H9 (cell line): ENCODE results near the gene CCDC27. TPM values are rescaled to one million over a fixed set of nuclear protein-coding genes. Genes with fewer than 3 reads are reported as not detected.

Source experiments
- DNase-seq: peaks from one replicate; pipeline ENCODE4 v3.0.0-alpha.2; 2017
- H2AFZ ChIP-seq: one replicate; pipeline ENCODE4 v1.6.1; 2013; ENCODE audit warnings: mild to moderate bottlenecking, low read length, control low read depth, moderate library complexity
- H2AK5ac ChIP-seq: 2 replicates; pipeline ENCODE4 v1.6.1; 2013; ENCODE audit warnings: low read length, control low read depth, mixed read lengths; ENCODE audit not compliant: insufficient read length
- H2BK120ac ChIP-seq: one replicate; pipeline ENCODE4 v1.6.1; 2013; ENCODE audit warnings: low read depth, mild to moderate bottlenecking, low read length, control low read depth, inconsistent platforms; ENCODE audit not compliant: poor library complexity, severe bottlenecking
- H2BK12ac ChIP-seq: 2 replicates; pipeline ENCODE4 v1.6.1; 2013; ENCODE audit warnings: low read length, control low read depth, mixed read lengths, low read depth; ENCODE audit not compliant: insufficient read length
- H2BK15ac ChIP-seq: 2 replicates; pipeline ENCODE4 v1.6.1; 2013; ENCODE audit warnings: low read depth, low read length, control low read depth
- H2BK20ac ChIP-seq: one replicate; pipeline ENCODE4 v1.6.1; 2013; ENCODE audit warnings: low read depth, mild to moderate bottlenecking, low read length, control low read depth, inconsistent platforms; ENCODE audit not compliant: poor library complexity, severe bottlenecking
- H2BK5ac ChIP-seq: 2 replicates; pipeline ENCODE4 v1.6.1; 2013; ENCODE audit warnings: low read length, control low read depth, mixed read lengths; ENCODE audit not compliant: insufficient read length
- H3K14ac ChIP-seq: 2 replicates; pipeline ENCODE4 v1.6.1; 2013; ENCODE audit warnings: low read length, control low read depth; ENCODE audit not compliant: insufficient read depth
- H3K18ac ChIP-seq: 2 replicates; pipeline ENCODE4 v1.6.1; 2013; ENCODE audit warnings: low read depth, mild to moderate bottlenecking, mixed read lengths, low read length, control low read depth; ENCODE audit not compliant: insufficient read length
- H3K23ac ChIP-seq: 2 replicates; pipeline ENCODE4 v1.6.1; 2013; ENCODE audit warnings: low read length, control low read depth, mixed read lengths, low read depth; ENCODE audit not compliant: insufficient read length
- H3K23me2 ChIP-seq: 2 replicates; pipeline ENCODE4 v1.6.1; 2013; ENCODE audit warnings: low read depth, mild to moderate bottlenecking, mixed read lengths, low read length, control low read depth; ENCODE audit not compliant: insufficient read length, poor library complexity, severe bottlenecking
- H3K27ac ChIP-seq: 2 replicates; pipeline ENCODE4 v1.5.1; 2013; ENCODE audit warnings: low read length, control low read depth, mixed read lengths, low read depth; ENCODE audit not compliant: insufficient read length
- H3K27me3 ChIP-seq: 2 replicates; pipeline ENCODE4 v1.6.1; 2013; ENCODE audit warnings: low read length, control low read depth, inconsistent platforms; ENCODE audit not compliant: insufficient read depth
- H3K4ac ChIP-seq: 2 replicates; pipeline ENCODE4 v1.6.1; 2013; ENCODE audit warnings: low read depth, mild to moderate bottlenecking, control low read depth, inconsistent platforms, low read length, moderate library complexity
- H3K4me1 ChIP-seq: 2 replicates; pipeline ENCODE4 v1.6.1; 2013; ENCODE audit warnings: low read length, control low read depth, inconsistent platforms; ENCODE audit not compliant: insufficient read depth
- H3K4me2 ChIP-seq: 2 replicates; pipeline ENCODE4 v1.6.1; 2013; ENCODE audit warnings: low read length, control low read depth, mixed read lengths; ENCODE audit not compliant: insufficient read length, insufficient read depth
- H3K56ac ChIP-seq: 2 replicates; pipeline ENCODE4 v1.6.1; 2013; ENCODE audit warnings: low read depth, mild to moderate bottlenecking, mixed read lengths, low read length, control low read depth; ENCODE audit not compliant: insufficient read length
- H3K79me1 ChIP-seq: 2 replicates; pipeline ENCODE4 v1.6.1; 2013; ENCODE audit warnings: low read depth, mild to moderate bottlenecking, moderate library complexity, low read length, control low read depth, inconsistent platforms; ENCODE audit not compliant: insufficient read depth, poor library complexity, severe bottlenecking
- H3K79me2 ChIP-seq: 2 replicates; pipeline ENCODE4 v1.6.1; 2013; ENCODE audit warnings: low read length, control low read depth, inconsistent platforms; ENCODE audit not compliant: insufficient read depth
- H3K9ac ChIP-seq: 2 replicates; pipeline ENCODE4 v1.6.1; 2013; ENCODE audit warnings: low read length, control low read depth, mixed read lengths; ENCODE audit not compliant: insufficient read length; ENCODE audit errors: extremely low read depth
- H3K9me3 ChIP-seq: one replicate; pipeline ENCODE4 v1.6.1; 2013; ENCODE audit warnings: low read depth, low read length, inconsistent platforms; ENCODE audit not compliant: control insufficient read depth
- H3T11ph ChIP-seq: one replicate; pipeline ENCODE4 v1.6.1; 2013; ENCODE audit warnings: mild to moderate bottlenecking, low read length, control low read depth, inconsistent platforms
- H4K20me1 ChIP-seq: one replicate; pipeline ENCODE4 v1.6.1; 2013; ENCODE audit not compliant: control insufficient read depth, insufficient read length, insufficient read depth
- H4K5ac ChIP-seq: 2 replicates; pipeline ENCODE4 v1.6.1; 2013; ENCODE audit warnings: low read depth, mild to moderate bottlenecking, mixed read lengths, low read length, control low read depth; ENCODE audit not compliant: insufficient read length
- H4K8ac ChIP-seq: replicated peaks from 2 replicates; pipeline ENCODE4 v1.6.1; 2013; ENCODE audit warnings: low read length, control low read depth, mixed read lengths, low read depth; ENCODE audit not compliant: insufficient read length
- H4K91ac ChIP-seq: 2 replicates; pipeline ENCODE4 v1.6.1; 2013; ENCODE audit warnings: low read depth, mild to moderate bottlenecking, moderate library complexity, mixed read lengths, low read length, control low read depth; ENCODE audit not compliant: insufficient read length
- H3K27ac Mint-ChIP-seq, 3 experiments: 2 replicates in 2 of 3; 3 replicates in 1 of 3; pipeline ENCODE4 v1.8.0; 2020 to 2021; ENCODE audit warnings: mixed read lengths in 3 of 3, mild to moderate bottlenecking in 1 of 3, moderate library complexity in 1 of 3
- H3K27me3 Mint-ChIP-seq: 2 replicates; pipeline ENCODE4 v1.8.0; 2021; ENCODE audit warnings: low read depth, mild to moderate bottlenecking, moderate library complexity, mixed read lengths
- H3K36me3 Mint-ChIP-seq, 3 experiments: 2 replicates in 2 of 3; 3 replicates in 1 of 3; pipeline ENCODE4 v1.8.0; 2020 to 2021; ENCODE audit warnings: low read depth in 3 of 3, mixed read lengths in 3 of 3; ENCODE audit not compliant: insufficient read depth in 1 of 3
- H3K4me1 Mint-ChIP-seq, 2 experiments: 2 replicates each; pipeline ENCODE4 v1.8.0; 2020; ENCODE audit warnings: mixed read lengths in 2 of 2
- H3K4me3 Mint-ChIP-seq, 2 experiments: 2 replicates in 1 of 2; 3 replicates in 1 of 2; pipeline ENCODE4 v1.8.0; 2020 to 2021; ENCODE audit warnings: mild to moderate bottlenecking in 2 of 2, mixed read lengths in 2 of 2, moderate library complexity in 1 of 2
- H3K9me3 Mint-ChIP-seq, 2 experiments: 2 replicates in 1 of 2; 3 replicates in 1 of 2; pipeline ENCODE4 v1.8.0; 2020; ENCODE audit warnings: mild to moderate bottlenecking in 2 of 2, mixed read lengths in 2 of 2, moderate library complexity in 1 of 2
- WGBS: extraction: QIAGEN DNeasy Blood & Tissue Kit; methylation state at CpG from one replicate; pipeline ENCODE4 v1.1.7; 2013; ENCODE audit warnings: missing lambda C conversion rate, low lambda C conversion rate, mixed read lengths; ENCODE audit not compliant: insufficient read length; ENCODE audit errors: extremely low coverage; 5-methylcytosine and 5-hydroxymethylcytosine counted together
- total RNA-seq: library from RNA; stranded (reverse); gene quantifications from 2 replicates; pipeline ENCODE4 v1.2.1, GENCODE V29; 2021
- TF ChIP-seq, protein P1 (sequence below): fragments of 200-600 bp; sonication (generic); conservative IDR thresholded peaks from 3 replicates; pipeline ENCODE4 v1.8.0; 2021; ENCODE audit warnings: antibody characterized with exemption, mild to moderate bottlenecking

The CCDC27 gene
- total RNA-seq, 1 experiment from 2014 or later, result not detected

DNA sequence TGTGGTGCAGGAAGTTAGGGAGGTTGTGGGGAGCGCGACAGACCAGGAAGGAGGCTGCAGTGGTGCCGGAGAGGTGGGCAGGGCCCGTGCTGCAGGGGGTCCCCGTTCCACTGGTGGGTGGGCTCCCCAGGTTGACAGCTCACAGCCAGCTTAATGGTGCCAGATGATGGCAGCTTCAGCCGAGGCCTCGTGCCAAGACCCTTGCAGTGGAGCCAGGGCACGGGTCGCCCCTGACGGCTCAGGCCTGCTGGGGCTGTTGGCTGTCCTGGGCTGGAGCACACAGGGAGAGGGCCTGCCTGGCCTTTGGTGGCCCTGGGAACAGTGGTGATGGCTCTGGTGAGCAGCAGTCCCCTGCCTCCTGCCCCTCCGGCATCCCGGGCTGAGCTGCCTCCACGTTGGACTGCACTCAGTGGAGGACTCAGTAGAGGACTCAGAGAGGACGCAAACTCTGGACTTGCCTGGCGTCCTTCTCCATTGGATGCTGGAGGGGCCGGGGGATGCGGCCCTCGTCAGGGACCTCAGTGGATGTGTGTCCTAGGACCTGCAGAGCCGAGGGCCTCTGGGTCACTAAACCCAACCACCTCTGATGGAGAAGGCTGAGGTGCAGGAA is 46.8 kb upstream of the CCDC27 start:
- Mint-ChIP-seq H3K4me3 (no peak overlapping the region), H3K9me3 (no peaks in the 10 kb centered on the region), H3K27ac (no peak overlapping the region), H3K27me3 (peaks cover 9% of the 10 kb centered on the region), H3K36me3 (no peaks in the 10 kb centered on the region), H3K4me1 (peaks cover 16 to 25% of the 10 kb centered on the region in 2 experiments)
- no peak overlapping the region for H3K18ac ChIP-seq
- H2BK5ac ChIP-seq, result no peak overlapping the region
- no peak overlapping the region for H3T11ph ChIP-seq
- no peak for DNase-seq
- no peaks in the 10 kb centered on the region for H3K4me1 ChIP-seq
- H2BK15ac ChIP-seq, result no peak overlapping the region
- no peaks in the 10 kb centered on the region for H3K9me3 ChIP-seq
- no peaks in the 10 kb centered on the region for H3K23me2 ChIP-seq
- no CpG with 5 or more reads among the region's 19 CpGs for WGBS
- H4K91ac ChIP-seq, result no peak overlapping the region
- H3K4me2 ChIP-seq, result no peak overlapping the region
- no peak overlapping the region for H2AK5ac ChIP-seq
- no peak overlapping the region; the same call in 1 of the 2 replicates for H3K14ac ChIP-seq
- H3K4ac ChIP-seq, result no peak overlapping the region
- H3K23ac ChIP-seq, result no peak overlapping the region
- H4K5ac ChIP-seq, result no peak overlapping the region
- H2BK120ac ChIP-seq, result no peak overlapping the region
- H2AFZ ChIP-seq, result no peak overlapping the region
- H4K8ac ChIP-seq, result no peak overlapping the region
- no peaks in the 10 kb centered on the region for H4K20me1 ChIP-seq
- no peak overlapping the region for H2BK20ac ChIP-seq
- H3K27me3 ChIP-seq, result no peaks in the 10 kb centered on the region
- H2BK12ac ChIP-seq, result no peak overlapping the region
- no peaks in the 10 kb centered on the region for H3K79me1 ChIP-seq
- no peaks in the 10 kb centered on the region for H3K79me2 ChIP-seq
- H3K9ac ChIP-seq, result no peak overlapping the region
- TF ChIP-seq, protein P1, sequence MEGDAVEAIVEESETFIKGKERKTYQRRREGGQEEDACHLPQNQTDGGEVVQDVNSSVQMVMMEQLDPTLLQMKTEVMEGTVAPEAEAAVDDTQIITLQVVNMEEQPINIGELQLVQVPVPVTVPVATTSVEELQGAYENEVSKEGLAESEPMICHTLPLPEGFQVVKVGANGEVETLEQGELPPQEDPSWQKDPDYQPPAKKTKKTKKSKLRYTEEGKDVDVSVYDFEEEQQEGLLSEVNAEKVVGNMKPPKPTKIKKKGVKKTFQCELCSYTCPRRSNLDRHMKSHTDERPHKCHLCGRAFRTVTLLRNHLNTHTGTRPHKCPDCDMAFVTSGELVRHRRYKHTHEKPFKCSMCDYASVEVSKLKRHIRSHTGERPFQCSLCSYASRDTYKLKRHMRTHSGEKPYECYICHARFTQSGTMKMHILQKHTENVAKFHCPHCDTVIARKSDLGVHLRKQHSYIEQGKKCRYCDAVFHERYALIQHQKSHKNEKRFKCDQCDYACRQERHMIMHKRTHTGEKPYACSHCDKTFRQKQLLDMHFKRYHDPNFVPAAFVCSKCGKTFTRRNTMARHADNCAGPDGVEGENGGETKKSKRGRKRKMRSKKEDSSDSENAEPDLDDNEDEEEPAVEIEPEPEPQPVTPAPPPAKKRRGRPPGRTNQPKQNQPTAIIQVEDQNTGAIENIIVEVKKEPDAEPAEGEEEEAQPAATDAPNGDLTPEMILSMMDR, result no peak
- H3K56ac ChIP-seq, result no peak overlapping the region
- H3K27ac ChIP-seq, result no peak overlapping the region
